Suprapubic skin (tissue), 3 donors: ENCODE measurements around the gene MTREX.

ENCODE experiments used
- EP300 ChIP-seq: sonication (generic); formaldehyde crosslinking; IDR thresholded peaks from one replicate; pipeline ENCODE4 v1.6.1; 2017; ENCODE audit warnings: antibody characterized with exemption
- TF ChIP-seq, protein P1 (sequence below), 2 donors: fragments of 200-600 bp in 1 of 2; fragments of 450-650 bp in 1 of 2; sonication (generic) in 1 of 2; IDR thresholded peaks; one replicate each; pipeline ENCODE4 v1.5.1; 2016 to 2019; ENCODE audit warnings: antibody characterized with exemption in 2 of 2, mild to moderate bottlenecking in 1 of 2, moderate library complexity in 1 of 2

GRCh38 chr5:55308254-55308836 lies 556 bp downstream of the MTREX start:
- TF ChIP-seq EP300 = no peak
- TF ChIP-seq, protein P1, sequence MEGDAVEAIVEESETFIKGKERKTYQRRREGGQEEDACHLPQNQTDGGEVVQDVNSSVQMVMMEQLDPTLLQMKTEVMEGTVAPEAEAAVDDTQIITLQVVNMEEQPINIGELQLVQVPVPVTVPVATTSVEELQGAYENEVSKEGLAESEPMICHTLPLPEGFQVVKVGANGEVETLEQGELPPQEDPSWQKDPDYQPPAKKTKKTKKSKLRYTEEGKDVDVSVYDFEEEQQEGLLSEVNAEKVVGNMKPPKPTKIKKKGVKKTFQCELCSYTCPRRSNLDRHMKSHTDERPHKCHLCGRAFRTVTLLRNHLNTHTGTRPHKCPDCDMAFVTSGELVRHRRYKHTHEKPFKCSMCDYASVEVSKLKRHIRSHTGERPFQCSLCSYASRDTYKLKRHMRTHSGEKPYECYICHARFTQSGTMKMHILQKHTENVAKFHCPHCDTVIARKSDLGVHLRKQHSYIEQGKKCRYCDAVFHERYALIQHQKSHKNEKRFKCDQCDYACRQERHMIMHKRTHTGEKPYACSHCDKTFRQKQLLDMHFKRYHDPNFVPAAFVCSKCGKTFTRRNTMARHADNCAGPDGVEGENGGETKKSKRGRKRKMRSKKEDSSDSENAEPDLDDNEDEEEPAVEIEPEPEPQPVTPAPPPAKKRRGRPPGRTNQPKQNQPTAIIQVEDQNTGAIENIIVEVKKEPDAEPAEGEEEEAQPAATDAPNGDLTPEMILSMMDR (IDR thresholded peaks at IDR 0.05) = no peak
